H7 (cell line): ENCODE measurements around the gene PIGV. TPM values are rescaled to one million over a fixed set of nuclear protein-coding genes. Genes with fewer than 3 reads are reported as not detected.

ENCODE experiments used
- DNase-seq: peaks from one replicate; pipeline ENCODE4 v3.0.0; 2012
- H3K27me3 ChIP-seq: 2 replicates; pipeline ENCODE4 v1.6.0; 2011; ENCODE audit warnings: mild to moderate bottlenecking, low read length; ENCODE audit not compliant: control insufficient read depth, insufficient read depth
- H3K36me3 ChIP-seq: replicated peaks from 2 replicates; pipeline ENCODE4 v1.5.1; 2011; ENCODE audit warnings: low read length; ENCODE audit not compliant: control insufficient read depth, insufficient read depth
- H3K4me3 ChIP-seq: 2 replicates; pipeline ENCODE4 v1.5.1; 2011; ENCODE audit warnings: low read depth, mild to moderate bottlenecking, control low read depth, low read length, moderate library complexity; ENCODE audit not compliant: insufficient read depth
- total RNA-seq: library from RNA; depleted of rRNA; stranded (reverse); fragments of >200 nt; shearing (Covaris generic); gene quantifications from 2 replicates; pipeline ENCODE4 v1.2.3, GENCODE V29; 2014; rRNA removed

PIGV gene
- 28.3 TPM in 2 replicates for total RNA-seq

DNA sequence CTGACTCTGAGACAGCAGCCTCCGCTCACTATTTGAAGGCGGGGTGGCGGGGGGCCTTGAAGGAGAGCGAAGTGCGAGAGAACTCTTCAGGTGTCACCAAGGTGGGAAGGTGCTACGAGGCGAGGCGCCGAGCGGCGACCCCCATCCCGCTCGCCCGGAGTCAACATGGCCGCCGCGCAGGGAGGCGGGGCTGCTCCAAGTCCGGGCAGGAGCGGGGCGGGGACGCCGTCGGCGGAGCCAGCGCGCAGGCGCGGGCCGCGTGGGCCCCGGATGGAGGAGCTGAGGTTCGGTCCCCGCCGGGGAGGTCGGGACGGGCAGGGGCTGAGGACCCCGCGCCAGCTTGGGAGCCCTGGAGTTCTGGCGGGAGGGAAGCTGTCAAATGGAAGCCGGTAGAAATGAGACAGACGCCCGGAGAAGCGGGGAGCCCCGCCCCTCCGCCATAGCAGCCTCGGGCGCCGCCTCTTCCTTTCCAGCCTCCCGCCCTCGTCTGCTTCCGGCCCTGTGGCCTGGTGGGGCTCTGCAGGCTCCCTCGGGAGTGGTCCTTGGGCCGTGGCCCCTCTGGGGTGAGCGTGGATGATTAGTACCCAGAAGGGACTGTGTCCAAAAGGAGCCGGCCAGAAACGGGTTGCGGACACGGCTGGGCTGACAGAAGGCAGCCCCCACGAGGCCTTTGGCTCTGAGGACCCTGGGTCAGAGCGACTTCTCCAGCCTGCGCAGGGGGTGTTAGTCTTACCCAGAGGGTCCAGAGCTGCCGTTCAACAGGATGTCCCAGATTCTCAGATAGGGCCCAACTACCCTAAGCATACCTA, at the start of gene PIGV:
PIGV (plus strand) TSS at position 245 of the 809 bp plus-strand sequence. CDS start 2,866 bp downstream, outside the sequence.
- peak within 1 kb of the TSS; percentile 81 for H3K4me3 ChIP-seq
- peak; percentile 99 for DNase-seq

DNA sequence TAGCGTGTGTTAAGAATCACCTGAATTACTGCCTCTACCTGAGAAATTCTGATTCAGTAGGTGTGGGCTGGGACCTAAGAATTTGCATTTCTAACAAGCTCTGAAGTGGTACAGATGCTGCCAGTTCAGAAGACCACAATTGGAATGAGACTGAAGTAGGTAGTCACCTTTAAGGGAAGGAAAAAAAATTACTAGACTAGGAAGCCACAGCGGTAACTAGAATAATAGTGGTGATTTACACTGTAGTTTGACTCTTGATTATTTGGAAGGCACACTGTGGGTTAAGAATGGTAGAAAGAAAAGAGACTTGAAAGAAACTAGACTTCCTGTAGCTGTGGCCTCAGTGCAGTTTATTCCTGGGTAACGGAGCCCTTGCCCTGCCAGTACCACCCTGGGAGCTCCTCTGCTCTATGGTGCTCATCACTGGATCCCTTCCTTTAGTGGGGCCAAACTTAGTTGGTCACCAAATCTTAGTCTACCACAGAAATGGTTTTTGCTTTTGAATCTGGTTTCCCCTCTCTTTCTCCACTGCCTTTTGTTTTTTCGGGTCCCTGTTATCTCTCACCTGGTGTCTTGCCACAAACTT, 48.3 kb upstream of the PIGV start:
- no peak for DNase-seq
- Histone ChIP-seq H3K27me3 (no peaks in the 10 kb centered on the region), H3K36me3 (peaks cover 14% of the 10 kb centered on the region), H3K4me3 (no peak overlapping the region)

More for the DNA sequence above, at the start of gene PIGV:
- Histone ChIP-seq H3K27me3 (no peaks in the 10 kb centered on the region), H3K36me3 (peaks cover 2% of the 10 kb centered on the region)

- DNase-seq = no peak
- Histone ChIP-seq H3K4me3 (no peak overlapping the region), H3K36me3 (peaks cover 16% of the 10 kb centered on the region), H3K27me3 (no peaks in the 10 kb centered on the region)
These were observed 47.6 kb upstream of the PIGV start for GRCh38 chr1:26740023-26740634.

DNA sequence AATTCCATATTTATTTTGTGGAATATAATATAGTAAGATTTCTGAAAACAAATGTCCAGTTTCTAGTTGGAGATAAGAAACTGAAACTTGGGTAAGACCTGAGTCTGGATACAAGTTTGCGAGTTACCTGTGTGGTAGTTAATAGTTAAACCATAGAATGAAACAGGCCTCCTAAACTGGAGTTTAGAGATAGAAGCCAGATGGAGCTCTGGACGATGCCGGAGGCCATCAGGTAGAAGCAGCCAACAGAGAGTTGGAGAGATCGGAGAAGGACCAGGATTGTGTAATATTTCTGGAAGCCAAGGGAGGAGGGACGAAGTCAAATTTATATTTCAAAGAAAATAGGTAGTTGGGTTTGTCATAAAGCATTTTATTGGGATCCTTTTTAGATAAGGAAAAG, 46.8 kb upstream of the PIGV start:
- Histone ChIP-seq H3K36me3 (peaks cover 15% of the 10 kb centered on the region), H3K4me3 (no peak overlapping the region), H3K27me3 (no peaks in the 10 kb centered on the region)
- DNase-seq = no peak

DNA sequence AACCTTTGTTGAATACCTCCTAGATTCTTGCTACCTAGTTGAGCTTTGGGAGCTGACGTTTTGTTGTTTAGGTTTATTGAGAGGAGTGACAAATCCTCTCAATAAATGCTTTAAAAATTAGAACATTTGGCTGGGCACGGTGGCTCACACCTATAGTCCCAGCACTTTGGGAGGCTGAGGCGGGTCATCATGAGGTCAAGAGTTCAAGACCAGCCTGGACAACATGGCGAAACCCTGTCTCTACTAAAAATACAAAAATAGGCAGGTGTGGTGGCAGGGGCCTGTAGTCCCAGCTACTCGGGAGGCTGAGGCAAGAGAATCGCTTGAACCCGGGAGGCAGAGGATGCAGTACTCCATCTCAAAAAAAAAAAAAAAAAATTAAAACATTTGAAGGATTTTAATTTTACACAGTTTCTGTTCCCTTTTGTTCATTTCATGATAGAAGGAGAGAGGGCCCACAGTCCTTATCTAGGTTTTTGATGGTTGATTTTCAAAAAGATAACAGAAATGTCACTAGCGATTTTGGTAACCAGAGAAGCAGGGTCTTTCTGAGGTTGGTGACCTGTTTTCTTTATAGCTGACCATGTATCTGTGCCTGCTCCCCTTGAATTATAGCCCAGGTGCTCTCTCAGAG, 44.2 kb upstream of the PIGV start:
- no peak overlapping the region for H3K4me3 ChIP-seq
- H3K36me3 ChIP-seq = peaks cover 16% of the 10 kb centered on the region
- no peaks in the 10 kb centered on the region for H3K27me3 ChIP-seq
- DNase-seq = no peak

GRCh38 chr1:26744075-26744959, 43.4 kb upstream of the PIGV start:
- Histone ChIP-seq H3K4me3 (no peak overlapping the region), H3K36me3 (peaks cover 16% of the 10 kb centered on the region)
- peak; percentile 44 for DNase-seq

DNA sequence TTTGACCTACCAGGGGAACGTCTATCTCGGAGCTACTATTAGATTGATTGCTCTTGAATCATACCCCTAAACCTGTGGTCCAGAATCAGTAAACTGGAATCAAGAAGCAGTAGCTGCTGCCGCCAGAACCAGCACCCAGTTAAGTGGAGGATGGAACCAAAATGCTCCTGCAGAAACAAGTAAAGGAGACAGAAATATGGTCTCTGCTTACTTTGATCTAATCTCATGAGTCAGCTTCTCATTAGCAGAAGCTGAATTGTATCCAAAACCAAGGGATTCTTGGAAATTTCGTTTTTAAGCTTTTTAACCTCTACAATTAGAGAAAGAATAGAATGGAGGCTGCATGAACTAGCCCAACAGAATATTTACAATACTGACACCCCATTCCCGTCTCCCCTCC, 42.6 kb upstream of the PIGV start:
- Histone ChIP-seq H3K36me3 (peaks cover 17% of the 10 kb centered on the region), H3K4me3 (no peak overlapping the region), H3K27me3 (no peaks in the 10 kb centered on the region)
- DNase-seq = no peak

More at GRCh38 chr1:26744075-26744959, 43.4 kb upstream of the PIGV start:
- H3K27me3 ChIP-seq = no peaks in the 10 kb centered on the region

- peaks cover 12% of the 10 kb centered on the region for H3K36me3 ChIP-seq
- DNase-seq = no peak
- H3K4me3 ChIP-seq = no peak overlapping the region
- H3K27me3 ChIP-seq = no peaks in the 10 kb centered on the region
These were observed 40.7 kb upstream of the PIGV start for GRCh38 chr1:26747048-26747447.

GRCh38 chr1:26748351-26748750, 39.4 kb upstream of the PIGV start:
- Histone ChIP-seq H3K27me3 (no peaks in the 10 kb centered on the region), H3K4me3 (no peak overlapping the region), H3K36me3 (peaks cover 10% of the 10 kb centered on the region)
- no peak for DNase-seq

DNA sequence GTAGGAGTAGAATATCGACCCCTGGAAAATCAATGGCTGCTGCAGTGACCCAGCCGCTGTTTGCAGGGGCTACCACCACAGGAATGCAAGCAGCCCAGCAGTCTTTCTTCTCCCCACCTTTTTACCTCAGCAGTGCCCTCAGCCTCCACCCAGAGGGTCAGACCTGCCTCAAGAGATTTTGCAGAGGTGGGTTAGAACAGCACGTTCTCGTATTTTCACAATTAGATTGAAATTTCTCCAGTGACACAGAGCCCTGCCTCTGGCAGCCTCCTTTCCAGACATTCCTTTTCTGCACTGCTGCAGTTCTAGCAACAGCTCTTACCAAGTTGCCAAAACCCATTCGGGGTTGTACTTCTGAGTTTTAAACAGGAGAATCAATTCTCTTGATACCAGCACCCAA, 38.3 kb upstream of the PIGV start:
- Histone ChIP-seq H3K36me3 (peaks cover 13% of the 10 kb centered on the region), H3K27me3 (no peaks in the 10 kb centered on the region), H3K4me3 (no peak overlapping the region)
- DNase-seq = no peak

DNA sequence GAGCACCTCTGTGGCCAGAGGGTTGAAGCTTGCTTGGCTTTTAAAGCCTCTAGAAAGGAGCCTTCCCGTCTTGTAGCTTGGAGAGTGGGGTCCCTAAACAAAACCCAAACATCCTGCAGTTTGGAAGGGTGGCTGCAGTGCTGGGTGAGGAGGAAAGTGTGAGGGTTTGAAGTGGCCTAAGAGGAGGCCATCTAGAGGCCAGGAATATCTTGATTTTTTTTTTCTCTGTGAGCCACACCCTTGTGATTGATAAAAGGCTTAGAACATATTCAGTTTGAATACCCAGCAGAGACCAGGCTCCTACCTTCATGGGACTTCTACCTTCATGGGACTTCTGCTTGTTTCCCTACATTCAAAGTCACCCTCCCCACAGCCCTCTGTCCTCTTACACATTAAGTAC, 37.3 kb upstream of the PIGV start:
- Histone ChIP-seq H3K27me3 (no peaks in the 10 kb centered on the region), H3K4me3 (no peak overlapping the region), H3K36me3 (peaks cover 15% of the 10 kb centered on the region)
- no peak for DNase-seq

GRCh38 chr1:26752519-26752918, 35.2 kb upstream of the PIGV start:
- Histone ChIP-seq H3K36me3 (peaks cover 13% of the 10 kb centered on the region), H3K27me3 (no peaks in the 10 kb centered on the region), H3K4me3 (no peak overlapping the region)
- no peak for DNase-seq

DNA sequence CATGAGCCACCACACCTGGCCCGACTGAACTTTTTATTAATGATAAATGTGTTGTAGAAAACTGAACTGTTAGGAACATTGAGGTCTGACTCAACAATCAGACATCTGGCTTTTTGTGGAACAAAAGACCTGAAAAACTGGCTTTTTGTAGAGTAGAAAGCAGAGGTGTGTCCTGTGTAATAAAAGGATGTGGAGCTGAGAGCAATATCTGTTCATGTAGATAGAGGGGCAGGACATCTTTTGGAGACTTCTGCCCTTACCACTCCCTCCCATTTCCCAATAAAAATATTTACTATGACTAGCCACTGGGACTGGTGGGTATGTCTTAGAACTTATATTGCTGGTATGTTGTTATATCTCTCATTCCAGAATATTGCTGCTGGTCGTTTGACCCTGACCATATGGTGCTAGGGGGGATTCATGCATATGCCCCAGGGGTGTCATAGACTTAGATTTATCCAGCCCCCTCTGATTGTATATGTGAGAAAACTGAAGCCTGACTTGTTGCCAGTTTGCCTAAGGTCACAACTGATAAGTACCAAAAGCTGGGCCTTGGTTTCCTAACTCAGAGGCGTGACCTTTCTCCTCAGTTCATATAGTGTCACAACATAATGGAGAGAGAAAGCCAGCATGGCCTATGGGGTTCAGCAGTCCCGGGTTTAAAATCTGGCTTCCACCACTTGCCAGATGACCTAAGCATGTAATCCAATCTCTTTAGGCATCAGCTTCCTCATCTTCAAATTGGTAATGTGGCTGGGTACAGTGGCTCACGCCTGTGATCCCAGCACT, 33.5 kb upstream of the PIGV start:
- Histone ChIP-seq H3K36me3 (peaks cover 17% of the 10 kb centered on the region), H3K27me3 (no peaks in the 10 kb centered on the region), H3K4me3 (no peak overlapping the region)
- no peak for DNase-seq
